ENCODE measurements around the gene PRDM15.
A peak's percentile ranks its signal among the peaks of the same experiment; 100 is the strongest.

The PRDM15 gene

GRCh38 chr21:41879190-41879998, at the start of gene PRDM15:
Gene PRDM15 (minus strand): TSS chr21:41879344. CDS start chr21:41860363, 18,981 bp downstream.
- DNase-seq = peak; percentile 84

GRCh38 chr21:41928621-41929220, 49.6 kb upstream of the PRDM15 start:
- no peak for DNase-seq

- DNase-seq = peak; percentile 21
Measured at GRCh38 chr21:41927727-41928409, 48.7 kb upstream of the PRDM15 start.

GRCh38 chr21:41926807-41927171, 47.6 kb upstream of the PRDM15 start:
- DNase-seq = no peak

- peak; percentile 48 for DNase-seq
Measured at GRCh38 chr21:41926117-41926806, 47.1 kb upstream of the PRDM15 start.

GRCh38 chr21:41925767-41926116, 46.6 kb upstream of the PRDM15 start:
- peak; percentile 15 for DNase-seq

GRCh38 chr21:41924368-41924754, 45.2 kb upstream of the PRDM15 start:
- no peak for DNase-seq

- no peak for DNase-seq
Measured at GRCh38 chr21:41923631-41924367, 44.7 kb upstream of the PRDM15 start.

GRCh38 chr21:41923186-41923585, 44.0 kb upstream of the PRDM15 start:
- no peak for DNase-seq

- DNase-seq = no peak
Measured at GRCh38 chr21:41921021-41921420, 41.9 kb upstream of the PRDM15 start.

GRCh38 chr21:41920476-41920875, 41.3 kb upstream of the PRDM15 start:
- no peak for DNase-seq

GRCh38 chr21:41919666-41920398, 40.7 kb upstream of the PRDM15 start:
- DNase-seq = no peak

- DNase-seq = no peak
Measured at GRCh38 chr21:41918561-41919358, 39.6 kb upstream of the PRDM15 start.

GRCh38 chr21:41917531-41917930, 38.4 kb upstream of the PRDM15 start:
- no peak for DNase-seq

- no peak for DNase-seq
Measured at GRCh38 chr21:41916888-41917433, 37.8 kb upstream of the PRDM15 start.

- no peak for DNase-seq
Measured at GRCh38 chr21:41914965-41915364, 35.8 kb upstream of the PRDM15 start.

- no peak for DNase-seq
Measured at GRCh38 chr21:41914358-41914757, 35.2 kb upstream of the PRDM15 start.

GRCh38 chr21:41913230-41913629, 34.1 kb upstream of the PRDM15 start:
- no peak for DNase-seq

GRCh38 chr21:41908829-41909228, 29.7 kb upstream of the PRDM15 start:
- DNase-seq = no peak

- no peak for DNase-seq
Measured at GRCh38 chr21:41907496-41908258, 28.5 kb upstream of the PRDM15 start.
